T-helper 22 cell (primary cell): ENCODE results near the gene HTR2C.
"Not testable (repeated sequence)": the region's sequence is repeated elsewhere in the genome, so short reads cannot be mapped to it uniquely, and the experiment has no call there.

Experiments
- DNase-seq: peaks from one replicate; pipeline ENCODE4 v3.0.0-alpha.2; 2020; ENCODE audit warnings: low read depth

The HTR2C gene

DNA sequence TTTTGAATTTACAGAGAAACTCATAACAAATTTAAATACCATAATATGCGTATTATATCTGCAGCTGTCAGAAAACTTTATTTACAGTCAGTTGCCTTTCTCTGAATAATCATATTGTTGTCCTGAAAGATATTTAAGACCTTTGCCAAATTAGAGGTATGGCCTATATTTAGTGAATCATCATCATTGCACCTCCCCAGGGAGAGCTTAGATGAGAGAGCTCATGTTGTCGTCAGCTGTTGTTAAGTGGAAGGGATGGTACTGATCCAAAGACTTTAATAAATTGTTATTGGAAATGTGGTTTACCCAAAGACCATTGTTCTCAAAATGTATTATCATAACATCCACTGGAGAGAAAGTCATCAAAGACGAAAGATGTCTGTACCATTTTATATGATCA is 128.6 kb downstream of the HTR2C start:
- no peak for DNase-seq

DNA sequence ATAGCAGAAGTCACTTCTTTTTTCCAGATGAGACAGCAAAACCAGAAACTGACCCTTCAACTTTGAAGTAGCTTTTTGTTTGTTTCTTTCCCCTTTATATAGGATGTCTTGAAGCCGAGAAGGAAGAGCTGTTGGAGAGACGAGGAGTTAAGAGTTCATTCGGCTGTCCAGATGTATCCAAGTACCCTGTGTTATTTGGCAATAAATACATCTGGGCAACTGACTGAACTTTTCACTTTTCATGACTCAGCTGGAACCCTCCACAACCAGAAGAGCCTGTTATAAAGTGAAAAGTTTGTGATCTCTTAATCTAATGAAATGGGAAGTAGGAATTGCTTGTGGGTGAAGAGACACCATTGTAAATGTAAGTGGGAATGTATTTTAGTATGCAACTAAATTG is 131.2 kb downstream of the HTR2C start:
- DNase-seq: no peak

DNA sequence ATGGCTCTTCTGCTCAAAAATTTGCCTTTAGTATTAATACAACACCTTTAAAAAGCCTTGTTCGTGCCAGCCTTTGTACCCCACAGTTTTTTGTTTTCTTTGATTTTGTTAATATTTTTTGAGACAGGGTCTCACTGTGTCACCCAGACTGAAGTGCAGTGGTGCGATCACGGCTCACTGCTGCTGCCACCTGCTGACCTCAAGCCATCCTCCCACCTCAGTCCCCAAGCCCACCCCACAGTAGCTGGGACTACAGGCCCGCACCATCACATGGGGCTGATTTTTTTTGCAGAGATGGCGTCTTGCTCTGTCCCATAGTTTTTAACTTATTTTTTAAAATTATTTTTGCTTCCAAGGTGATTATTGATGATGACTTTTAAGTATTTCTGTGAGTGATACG is 134.0 kb downstream of the HTR2C start:
- no peak for DNase-seq

DNA sequence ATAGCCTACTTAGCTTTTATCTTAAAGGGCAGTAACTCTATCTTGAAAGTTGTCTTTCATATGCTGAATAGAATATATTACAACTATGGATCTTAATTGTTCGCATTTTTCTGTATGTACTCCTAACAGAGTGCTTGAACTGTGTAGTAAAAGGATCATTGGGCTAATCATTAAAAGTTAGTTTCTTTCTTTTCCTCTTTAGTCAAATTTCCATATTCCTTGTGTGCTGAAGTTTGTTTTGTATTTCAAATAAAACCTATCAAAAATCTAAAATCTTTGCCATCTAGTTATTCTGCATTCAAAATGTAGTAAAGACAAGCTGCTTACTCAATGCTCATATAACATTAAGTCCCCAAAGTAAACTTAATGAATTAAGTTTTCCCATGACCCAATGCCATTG is 182.7 kb downstream of the HTR2C start:
- no peak for DNase-seq

DNA sequence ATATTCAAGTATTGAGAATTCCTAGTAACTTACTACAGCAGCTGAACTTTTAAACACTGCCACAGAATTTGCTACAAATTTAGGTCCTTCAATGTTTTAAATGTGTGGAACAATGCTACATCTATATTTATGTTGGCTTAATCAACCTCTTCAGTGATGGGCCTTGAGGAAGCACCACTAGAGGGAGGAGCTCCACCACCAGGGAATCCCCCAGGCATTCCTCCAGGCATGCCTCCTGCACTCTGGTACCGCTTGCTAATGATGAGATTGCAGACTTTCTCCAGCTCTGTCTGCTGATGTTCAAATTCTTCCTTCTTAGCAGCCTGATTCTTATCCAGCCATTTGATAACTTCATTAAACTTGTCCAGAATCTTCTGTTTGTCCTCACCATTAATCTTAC is 190.8 kb downstream of the HTR2C start:
- no peak for DNase-seq

DNA sequence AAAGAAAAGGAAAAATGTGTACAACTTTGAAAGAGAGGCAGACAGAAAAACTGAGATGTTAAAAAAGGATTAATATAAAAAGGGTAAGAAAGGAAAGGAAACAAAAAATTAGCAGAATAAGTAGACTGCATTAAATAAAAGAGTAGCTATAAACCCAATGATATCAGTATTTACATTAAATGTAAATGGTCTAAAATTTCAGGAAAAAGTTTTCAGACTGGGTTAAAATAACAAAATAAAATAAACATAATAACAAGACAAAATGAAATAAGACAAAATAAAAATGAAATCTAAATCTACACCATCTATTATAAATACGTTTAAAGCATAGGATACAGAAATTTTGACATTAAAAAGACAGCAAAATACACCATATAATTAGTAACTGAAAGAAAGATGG is 199.0 kb downstream of the HTR2C start:
- DNase-seq: no peak

DNA sequence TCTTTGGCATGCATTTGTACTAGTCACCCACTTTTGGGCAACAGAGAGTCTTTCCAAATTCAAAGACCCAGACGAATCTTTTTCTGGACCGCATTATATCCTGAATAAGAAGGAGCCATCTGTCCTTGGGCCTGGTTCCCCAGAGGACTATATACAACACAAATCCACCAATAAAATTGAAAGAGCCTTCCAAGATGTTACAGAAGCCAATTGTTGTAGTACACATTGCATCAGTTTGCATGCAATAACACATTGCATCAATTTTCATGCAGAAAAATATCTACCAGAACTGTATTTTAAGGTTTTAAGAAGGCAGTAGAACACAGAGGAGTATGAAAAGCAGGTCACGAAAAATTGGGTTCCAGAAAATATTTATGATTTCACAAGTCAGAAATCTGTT is 203.2 kb downstream of the HTR2C start:
- no peak for DNase-seq

DNA sequence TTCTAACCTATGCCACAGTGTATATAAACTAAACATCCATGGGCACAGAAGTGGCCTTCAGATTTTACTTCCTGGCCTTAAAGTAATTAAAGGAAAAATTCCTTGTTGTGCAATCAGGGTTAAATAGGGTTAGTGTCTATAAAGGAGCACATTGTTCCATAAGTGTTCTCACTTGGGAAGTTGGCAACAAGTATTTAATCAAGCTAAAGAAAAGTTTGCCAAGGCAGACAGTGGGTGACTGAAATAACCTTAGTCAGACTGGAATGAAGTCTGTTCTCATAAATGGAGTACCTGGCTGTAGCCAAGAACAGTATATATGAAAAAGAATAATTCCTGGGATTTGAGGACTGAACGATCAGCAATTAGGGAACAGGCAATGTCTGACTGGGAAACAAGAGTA is 213.6 kb downstream of the HTR2C start:
- DNase-seq: no peak

DNA sequence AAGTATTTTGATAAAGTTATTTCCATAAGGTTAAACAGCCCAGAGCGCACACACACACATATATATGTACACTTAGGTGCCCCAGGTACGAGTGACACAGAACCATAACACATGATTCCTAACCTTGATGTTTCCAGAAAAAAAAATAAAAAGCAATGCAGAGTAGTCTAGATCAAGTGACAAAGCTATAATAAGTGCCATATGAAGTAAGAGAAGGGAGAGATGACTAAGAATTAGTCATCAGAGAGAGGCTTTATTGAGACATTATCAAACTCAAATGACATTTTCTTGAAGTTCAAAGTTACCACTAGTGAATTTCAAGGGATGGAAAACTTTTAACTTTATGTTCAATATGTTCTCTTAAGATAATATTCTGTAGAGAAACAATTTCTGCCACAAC is 215.0 kb downstream of the HTR2C start:
- no peak for DNase-seq

DNA sequence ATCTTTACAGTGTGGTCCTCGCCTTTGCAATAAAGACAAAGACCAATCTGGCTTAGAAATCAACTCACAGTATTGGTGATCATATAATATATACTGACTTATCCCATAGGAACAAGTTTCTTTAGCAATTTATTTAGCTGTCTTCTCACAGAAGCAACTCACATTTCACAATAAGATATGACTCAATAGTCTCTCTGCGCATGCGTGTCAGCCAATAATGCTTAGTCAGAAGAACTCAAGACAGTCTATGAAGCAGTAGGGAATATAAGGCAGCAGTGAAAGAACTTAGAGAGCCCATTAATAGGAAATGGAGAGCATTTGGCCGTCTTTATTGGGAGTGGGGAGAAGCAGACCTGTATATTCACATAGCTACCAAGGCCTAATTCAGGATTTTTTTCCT is 216.8 kb downstream of the HTR2C start:
- no peak for DNase-seq

DNA sequence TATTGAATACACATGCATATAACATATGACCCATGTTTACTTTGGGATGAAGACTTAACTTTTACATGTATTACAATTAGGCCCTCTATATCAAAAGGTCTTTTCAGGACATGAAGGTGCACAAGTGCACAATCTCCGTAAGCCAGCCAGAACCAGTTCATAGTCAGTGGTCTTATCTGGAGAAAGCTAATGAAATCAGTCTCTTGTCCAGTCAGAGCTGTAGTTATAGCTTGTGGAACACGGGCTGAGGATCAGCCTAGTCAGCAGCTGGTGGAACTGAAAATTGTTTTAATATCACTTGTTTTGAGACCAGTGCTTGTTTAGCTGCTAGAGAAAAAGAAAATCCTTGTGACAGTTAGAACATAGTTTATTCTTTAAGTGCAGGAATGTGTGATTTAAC is 235.6 kb downstream of the HTR2C start:
- no peak for DNase-seq

DNA sequence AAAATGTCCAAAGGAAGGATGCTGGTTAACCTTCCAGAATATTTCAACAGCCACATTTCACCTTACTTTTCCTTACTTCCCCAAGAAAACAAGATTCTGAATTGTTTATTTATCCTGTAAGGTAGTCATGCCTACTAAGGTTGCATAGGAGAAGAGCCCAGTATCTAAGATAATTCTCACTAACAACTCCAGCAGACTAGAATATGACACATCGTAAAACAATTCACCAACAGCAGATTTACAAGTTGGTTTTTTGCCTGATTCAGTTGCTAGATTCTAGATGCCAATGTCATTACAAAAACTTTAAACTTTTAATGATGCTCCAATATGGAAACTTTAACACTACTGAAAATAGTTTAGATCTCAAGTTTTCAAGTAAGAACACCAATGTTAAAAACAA is 257.2 kb downstream of the HTR2C start:
- DNase-seq: no peak

DNA sequence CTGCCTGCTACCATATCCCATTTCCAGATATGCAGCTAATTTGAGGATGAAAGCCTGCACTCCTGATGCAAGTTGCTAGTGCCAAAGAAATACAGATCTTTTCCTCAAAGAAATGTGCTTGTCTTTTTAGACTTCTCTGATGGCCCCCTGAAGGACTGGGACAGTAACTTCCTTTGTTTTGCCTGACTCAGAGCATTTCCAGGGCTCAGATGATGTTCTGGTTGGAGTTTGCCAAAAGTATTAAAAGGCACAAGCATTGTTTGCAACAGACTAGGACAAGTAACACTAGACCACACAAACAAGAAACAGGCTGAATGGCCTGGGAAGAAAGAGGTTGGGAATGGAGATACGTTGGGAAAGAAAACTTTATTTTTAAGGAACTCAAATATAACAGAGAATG is 258.3 kb downstream of the HTR2C start:
- DNase-seq: no peak

DNA sequence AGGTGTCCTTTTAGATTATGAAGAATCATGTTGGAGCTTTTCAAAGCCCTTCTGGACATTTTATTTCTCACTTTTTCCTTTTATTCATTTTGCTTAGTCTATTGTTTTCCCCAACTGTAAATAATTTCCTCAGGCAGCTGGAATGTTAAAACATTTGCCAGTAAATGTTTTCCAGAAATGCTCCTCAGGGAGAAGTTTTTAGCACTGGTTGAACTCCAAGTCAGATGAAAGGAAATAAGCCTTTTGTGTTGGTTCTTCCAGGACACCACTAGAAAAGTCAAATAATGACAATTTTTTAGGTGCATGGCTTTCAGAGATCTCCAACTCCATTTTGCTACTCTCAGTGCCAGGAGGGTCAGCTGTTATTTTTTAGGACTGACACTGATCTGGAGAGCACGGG is 305.6 kb downstream of the HTR2C start:
- no peak for DNase-seq

DNA sequence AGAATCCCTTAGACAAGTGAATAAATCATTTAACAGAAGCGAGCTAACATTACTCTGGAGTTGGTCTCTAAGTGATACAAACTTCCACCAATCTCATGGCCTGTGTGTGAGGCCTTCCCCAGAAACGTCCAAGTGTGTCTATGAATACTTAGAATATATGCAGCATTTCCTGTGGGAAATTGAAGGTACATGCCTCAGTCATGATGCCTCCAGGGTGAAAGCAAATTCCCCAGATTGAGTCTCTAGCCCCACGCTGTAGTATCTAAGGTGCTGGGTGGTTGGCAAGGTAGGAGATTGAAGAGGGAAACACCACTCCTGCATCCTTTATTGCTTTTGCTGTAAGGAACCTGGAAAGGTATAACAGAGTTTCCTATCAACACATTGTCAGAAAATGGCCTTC is 319.7 kb downstream of the HTR2C start:
- no peak for DNase-seq

DNA sequence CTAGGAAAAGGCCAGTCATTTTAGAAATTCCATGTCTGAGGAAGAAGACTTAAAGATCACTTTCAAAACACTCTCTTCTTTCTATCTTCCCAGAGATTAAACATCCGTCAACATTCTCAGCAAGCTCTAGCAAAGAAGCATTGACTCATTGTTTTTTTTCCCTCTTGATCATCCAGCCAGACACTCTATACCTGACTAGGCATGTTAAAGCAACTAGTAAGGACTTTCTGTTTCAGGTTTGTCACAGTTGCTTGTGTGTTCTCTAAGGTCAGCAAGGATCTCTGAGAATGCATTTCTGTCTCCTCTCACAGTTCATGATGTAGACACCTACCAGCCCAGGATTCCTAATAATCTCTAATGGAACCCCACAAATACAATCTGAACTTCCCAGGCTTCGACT is 321.4 kb downstream of the HTR2C start:
- no peak for DNase-seq

DNA sequence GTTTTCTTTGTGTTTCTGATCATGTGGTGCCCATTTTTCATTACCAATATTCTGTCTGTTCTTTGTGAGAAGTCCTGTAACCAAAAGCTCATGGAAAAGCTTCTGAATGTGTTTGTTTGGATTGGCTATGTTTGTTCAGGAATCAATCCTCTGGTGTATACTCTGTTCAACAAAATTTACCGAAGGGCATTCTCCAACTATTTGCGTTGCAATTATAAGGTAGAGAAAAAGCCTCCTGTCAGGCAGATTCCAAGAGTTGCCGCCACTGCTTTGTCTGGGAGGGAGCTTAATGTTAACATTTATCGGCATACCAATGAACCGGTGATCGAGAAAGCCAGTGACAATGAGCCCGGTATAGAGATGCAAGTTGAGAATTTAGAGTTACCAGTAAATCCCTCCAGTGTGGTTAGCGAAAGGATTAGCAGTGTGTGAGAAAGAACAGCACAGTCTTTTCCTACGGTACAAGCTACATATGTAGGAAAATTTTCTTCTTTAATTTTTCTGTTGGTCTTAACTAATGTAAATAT is 323.2 kb downstream of the HTR2C start:
- no peak for DNase-seq

DNA sequence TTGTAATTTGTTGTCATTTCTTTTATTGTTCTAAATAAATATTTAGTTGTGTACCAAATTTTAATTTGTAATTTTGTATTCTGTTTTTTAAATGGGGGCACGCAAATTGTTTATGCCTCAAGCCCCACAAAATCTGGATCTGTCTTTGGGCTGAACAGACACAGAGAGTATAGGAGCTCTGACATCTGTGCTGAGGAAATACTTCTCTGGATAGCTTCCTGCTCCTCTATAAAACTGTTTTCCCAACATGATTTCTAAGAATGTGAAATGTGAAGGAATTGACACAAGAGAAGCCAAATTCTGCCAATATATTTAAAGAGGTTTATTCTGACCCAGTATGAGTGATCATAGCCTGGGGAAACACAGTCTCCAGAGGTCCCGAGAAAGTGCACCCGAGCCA is 340.5 kb downstream of the HTR2C start:
- DNase-seq: no peak

DNA sequence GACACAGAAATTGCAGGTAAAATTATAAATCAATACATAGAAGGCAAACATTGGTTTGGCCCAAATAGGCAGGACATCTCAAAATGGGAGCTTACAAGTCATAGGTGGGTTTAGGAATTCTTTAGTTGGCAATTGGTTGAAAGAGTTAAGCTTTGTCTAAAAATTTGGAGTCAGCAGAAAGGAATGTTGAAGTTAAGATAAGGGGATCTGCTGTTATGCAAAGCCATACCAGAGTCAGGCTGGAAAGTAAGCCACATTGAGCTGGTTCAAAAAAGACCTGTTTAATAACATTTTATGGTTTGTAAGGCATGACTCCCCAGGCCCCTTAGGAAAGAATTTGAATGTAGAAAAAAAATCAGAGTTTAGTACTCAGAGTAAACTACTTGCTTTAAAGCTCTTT is 341.0 kb downstream of the HTR2C start:
- DNase-seq: no peak

DNA sequence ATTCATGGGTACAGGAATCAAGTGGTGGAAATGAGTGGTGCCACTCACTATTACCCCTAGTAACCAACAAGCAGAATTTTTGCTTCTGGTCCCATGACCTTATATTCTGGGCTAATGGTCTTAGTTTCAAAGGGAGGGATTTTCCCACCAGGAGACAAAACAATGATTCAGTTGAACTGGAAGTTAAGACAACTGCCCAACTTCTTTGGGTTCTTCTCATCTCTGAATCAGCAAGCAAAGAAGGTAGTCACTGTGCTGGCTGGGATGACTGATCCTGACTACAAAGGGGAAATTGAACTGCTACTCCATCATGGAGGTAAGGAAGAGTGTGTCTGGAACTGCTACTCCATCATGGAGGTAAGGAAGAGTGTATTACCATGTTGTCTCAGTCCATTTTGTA is 346.3 kb downstream of the HTR2C start:
- no peak for DNase-seq

DNA sequence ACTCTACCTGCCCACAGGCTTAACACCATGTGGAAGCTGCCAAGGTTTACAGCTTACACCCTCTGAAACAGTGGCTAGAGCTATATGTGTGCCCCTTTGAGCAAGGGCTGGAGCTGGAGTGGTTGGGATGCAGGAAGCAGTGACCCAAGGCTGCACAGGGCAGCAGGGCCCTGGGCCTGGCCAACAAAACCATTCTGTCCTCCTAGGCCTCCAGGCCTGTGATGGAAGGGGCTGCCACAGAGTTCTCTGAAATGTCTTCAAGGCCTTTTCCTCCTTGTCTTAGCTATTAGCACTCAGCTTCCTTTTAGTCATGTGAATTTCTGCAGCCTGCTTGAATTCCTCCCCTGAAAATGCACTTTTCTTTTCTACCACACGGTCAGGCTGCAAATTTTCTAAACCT is 348.7 kb downstream of the HTR2C start:
- no peak for DNase-seq

DNA sequence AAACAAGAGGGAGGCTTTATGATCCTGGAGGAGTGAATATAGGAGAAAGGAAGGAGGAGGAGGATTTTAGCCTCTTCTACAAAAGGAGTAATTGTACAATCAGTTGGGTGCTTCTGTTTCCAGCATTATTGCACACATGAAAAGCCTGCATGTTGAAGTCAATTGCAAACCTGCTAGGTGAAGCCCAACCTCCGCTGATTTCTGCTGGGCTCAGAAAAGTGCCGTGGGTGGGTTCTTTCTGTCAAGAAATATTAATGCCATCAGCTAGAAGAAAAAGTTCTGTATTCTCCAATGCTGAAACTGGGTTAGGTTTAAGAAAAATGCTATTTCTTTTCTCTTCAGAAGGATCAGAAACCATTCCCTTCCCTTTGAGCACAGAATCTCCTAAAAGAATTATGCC is 349.4 kb downstream of the HTR2C start:
- not testable (repeated sequence) for DNase-seq

DNA sequence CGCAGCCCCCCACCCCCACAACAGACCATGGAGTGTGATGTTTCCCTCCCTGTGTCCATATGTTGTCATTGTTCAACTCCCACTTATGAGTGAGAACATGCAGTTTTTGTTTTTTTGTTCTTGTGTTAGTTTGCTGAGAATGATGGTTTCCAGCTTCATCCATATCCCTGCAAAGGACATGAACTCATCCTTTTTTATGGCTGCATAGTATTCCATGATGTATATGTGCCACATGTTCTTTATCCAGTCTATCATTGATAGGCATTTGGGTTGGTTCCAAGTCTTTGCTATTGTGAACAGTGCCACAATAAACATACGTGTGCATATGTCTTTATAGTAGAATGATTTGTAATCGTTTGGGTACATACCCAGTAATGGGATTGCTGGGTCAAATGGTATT is 353.2 kb downstream of the HTR2C start:
- not testable (repeated sequence) for DNase-seq

DNA sequence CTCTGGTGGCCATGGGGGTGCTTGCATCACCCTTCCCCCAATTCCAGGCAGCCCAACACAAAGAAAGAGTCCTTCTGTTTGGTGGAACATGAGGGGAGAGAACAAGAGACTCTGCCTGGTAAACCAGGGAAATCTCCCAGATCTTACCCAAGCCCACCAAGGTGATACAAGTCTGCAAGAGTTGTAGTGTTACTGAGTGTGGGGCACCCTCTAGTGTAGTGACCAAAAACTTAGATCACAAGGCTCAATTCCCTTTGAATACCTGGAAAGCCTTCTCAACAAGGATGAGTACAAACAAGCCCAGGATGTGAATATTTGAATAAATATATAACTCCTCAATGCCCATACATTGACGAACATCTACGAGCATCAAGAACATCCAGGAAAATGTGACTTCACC is 368.8 kb downstream of the HTR2C start:
- no peak for DNase-seq
